Measurements from ENCODE around the gene GMPPA.
A peak's percentile ranks its signal among the peaks of the same experiment; 100 is the strongest.

Gene GMPPA

GRCh38 chr2:219506153-219506801 lies 7.6 kb downstream of the GMPPA start:
- DNase-seq (ENCODE audit: low read depth in 2 of 2) = no peak

- no peak for DNase-seq (ENCODE audit: low read depth in 2 of 2)
Measured at GRCh38 chr2:219506802-219507526, 8.3 kb downstream of the GMPPA start.

GRCh38 chr2:219507581-219508443 lies 9.1 kb downstream of the GMPPA start:
- DNase-seq (ENCODE audit: low read depth in 2 of 2) = no peak

- DNase-seq (ENCODE audit: low read depth in 2 of 2) = no peak
Measured at GRCh38 chr2:219508444-219508734, 9.7 kb downstream of the GMPPA start.

- DNase-seq (ENCODE audit: low read depth in 2 of 2) = no peak
Measured at GRCh38 chr2:219508971-219509779, 10.5 kb downstream of the GMPPA start.

GRCh38 chr2:219509780-219510511 lies 11.3 kb downstream of the GMPPA start:
- DNase-seq (ENCODE audit: low read depth in 2 of 2) = peak in 1 of 2 experiments; percentile 46

GRCh38 chr2:219510512-219511135 lies 11.9 kb downstream of the GMPPA start:
- no peak for DNase-seq (ENCODE audit: low read depth in 2 of 2)

- DNase-seq (ENCODE audit: low read depth in 2 of 2) = no peak
Measured at GRCh38 chr2:219511547-219512325, 13.0 kb downstream of the GMPPA start.

- no peak for DNase-seq (ENCODE audit: low read depth in 2 of 2)
Measured at GRCh38 chr2:219512524-219513216, 14.0 kb downstream of the GMPPA start.

GRCh38 chr2:219513787-219514186 lies 15.1 kb downstream of the GMPPA start:
- no peak for DNase-seq (ENCODE audit: low read depth in 2 of 2)

- DNase-seq (ENCODE audit: low read depth in 2 of 2) = no peak
Measured at GRCh38 chr2:219514196-219514761, 15.6 kb downstream of the GMPPA start, which contains the start of gene ASIC4. ASIC4 (plus strand) TSS chr2:219514482; CDS start chr2:219514725, 243 bp downstream.

GRCh38 chr2:219514836-219515235 lies 16.1 kb downstream of the GMPPA start:
- no peak for DNase-seq (ENCODE audit: low read depth in 2 of 2)

- no peak for DNase-seq (ENCODE audit: low read depth in 2 of 2)
Measured at GRCh38 chr2:219515874-219516629, 17.4 kb downstream of the GMPPA start.

GRCh38 chr2:219516888-219517287 lies 18.2 kb downstream of the GMPPA start:
- no peak for DNase-seq (ENCODE audit: low read depth in 2 of 2)

GRCh38 chr2:219517954-219518778 lies 19.5 kb downstream of the GMPPA start:
- DNase-seq (ENCODE audit: low read depth in 2 of 2) = no peak

GRCh38 chr2:219519526-219519916 lies 20.8 kb downstream of the GMPPA start:
- no peak for DNase-seq (ENCODE audit: low read depth in 2 of 2)

- DNase-seq (ENCODE audit: low read depth in 2 of 2) = no peak
Measured at GRCh38 chr2:219520079-219520478, 21.4 kb downstream of the GMPPA start.
